Stimulated activated CD8-positive, alpha-beta memory T cell treated with anti-CD3 and anti-CD28 coated beads, Interleukin-15, amount 100 ng/mL, for 48 hours (primary cell): ENCODE results near the gene KIRREL3.

ENCODE experiments used
- DNase-seq, 2 donors: peaks; one replicate each; pipeline ENCODE4 v3.0.0-alpha.2; 2020; ENCODE audit warnings: low read depth in 2 of 2

Gene KIRREL3

DNA sequence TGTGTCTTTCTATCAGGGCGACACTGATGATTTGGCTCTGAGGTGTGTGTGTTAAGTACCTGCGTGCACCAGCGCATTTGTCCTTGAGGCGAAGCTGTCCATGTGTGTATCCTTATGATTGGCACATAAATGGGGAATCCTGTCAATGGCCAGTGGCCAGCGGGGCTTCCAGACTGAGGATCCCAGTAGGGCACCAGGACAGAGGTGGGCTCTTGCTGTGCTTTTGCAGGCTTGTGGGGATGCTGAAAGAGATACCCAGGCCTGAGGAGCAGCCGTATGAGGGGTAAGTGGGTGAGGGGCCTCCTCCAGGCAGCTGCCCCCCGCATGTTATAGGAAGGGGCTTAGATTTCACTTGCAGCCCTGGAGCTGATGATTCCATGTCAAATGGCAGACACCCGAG lies 488.3 kb downstream of the KIRREL3 start:
- no peak for DNase-seq

DNA sequence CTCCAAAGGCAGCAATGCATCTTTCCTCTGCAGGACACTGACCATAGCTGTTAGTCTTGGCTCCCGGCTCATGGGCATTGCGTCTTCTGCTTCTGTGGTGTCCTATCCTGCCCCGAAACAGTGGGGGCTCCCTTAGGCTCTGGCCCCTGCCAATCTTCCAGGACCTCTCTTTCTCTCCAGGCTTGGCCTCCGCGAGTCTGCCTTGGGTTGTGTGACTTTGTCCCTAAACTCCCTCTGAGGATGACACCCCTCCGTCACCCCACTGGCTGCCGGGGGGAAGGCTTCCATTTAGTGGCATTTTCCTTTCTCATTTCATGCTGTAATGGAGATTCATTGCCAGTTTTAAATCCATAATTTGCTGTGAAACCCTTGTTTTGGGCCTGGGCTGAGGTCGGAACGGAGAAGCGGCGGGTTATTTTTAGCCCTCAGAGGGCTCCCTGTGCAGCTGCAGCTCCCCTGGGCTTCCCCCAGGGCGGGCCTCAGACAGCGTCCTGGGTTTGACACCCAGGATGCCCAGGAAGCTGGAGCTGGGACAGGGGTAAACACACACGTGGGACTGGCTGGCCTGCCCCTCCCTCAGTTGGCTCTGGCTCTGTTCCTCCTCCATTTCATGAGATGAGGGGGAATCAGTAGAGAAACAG lies 489.0 kb downstream of the KIRREL3 start:
- no peak for DNase-seq

DNA sequence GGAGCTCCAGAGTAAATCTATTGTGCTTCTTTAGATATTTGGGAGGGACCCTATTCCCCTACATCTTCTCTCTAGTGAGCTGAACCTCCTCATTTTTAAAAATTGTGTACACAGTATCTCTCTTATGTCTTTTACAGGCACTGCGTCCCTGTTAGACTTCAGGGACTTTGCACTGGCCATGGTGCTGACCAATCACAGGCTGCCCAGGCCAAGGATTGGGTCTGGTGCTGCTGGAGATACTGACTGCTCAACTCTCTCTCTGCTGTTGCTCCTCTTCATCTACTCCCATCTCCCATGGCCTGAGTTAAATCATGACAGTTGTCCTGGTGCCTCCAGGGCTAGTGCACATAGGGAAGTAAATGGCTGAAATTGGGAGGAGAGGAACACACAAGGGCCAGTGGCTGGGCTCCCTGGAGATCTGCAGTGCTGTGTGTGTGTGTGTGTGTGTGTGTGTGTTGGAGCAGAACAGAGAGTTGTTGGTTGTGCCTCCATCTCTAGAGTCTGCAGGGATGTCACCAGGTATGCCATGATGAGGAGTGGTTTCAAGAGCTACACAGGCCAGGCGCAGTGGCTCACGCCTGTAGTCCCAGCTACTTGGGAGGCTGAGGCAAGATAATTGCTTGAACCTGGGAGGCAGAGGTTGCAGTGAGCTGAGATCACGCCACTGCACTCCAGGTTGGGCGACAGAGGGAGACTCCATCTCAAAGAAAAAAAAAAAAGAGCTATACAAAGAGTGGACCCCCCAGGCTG lies 489.8 kb downstream of the KIRREL3 start:
- DNase-seq = no peak

DNA sequence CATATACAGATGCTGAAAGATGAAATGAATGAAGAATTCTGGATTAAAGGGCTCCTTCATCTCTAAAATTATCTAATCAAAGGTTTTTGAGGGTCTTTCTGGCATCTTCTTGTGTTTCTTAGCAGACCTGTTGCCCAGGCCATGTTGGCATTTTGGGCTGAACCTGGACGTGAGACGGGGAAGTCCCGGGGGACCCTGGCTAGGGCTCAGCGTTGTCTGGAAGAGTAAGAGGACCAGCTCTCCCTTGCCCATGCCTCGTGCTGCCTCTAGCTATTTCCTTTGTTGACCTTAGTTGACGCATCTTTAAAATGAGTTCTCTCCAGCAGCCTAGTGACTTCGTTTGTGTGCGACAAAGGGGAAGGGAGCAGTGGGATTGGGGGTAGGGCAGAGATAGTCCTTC lies 492.9 kb downstream of the KIRREL3 start:
- no peak for DNase-seq

DNA sequence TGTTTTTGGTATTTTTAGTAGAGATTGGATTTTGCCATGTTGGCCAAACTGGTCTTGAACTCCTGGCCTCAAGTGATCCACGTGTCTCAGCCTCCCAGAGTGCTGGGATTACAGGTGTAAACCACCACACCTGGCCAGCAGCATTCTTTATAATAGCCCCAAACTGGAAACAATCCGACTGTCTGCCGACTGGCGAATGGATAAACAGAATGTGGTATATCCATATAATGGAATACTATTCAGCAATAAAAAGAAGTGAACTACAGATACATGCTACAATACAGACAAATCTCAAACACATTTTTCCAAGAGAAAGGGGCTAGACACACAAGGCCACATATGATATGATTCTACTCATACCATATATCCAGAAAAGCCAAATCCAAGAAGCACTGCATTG lies 493.8 kb downstream of the KIRREL3 start:
- DNase-seq = no peak

DNA sequence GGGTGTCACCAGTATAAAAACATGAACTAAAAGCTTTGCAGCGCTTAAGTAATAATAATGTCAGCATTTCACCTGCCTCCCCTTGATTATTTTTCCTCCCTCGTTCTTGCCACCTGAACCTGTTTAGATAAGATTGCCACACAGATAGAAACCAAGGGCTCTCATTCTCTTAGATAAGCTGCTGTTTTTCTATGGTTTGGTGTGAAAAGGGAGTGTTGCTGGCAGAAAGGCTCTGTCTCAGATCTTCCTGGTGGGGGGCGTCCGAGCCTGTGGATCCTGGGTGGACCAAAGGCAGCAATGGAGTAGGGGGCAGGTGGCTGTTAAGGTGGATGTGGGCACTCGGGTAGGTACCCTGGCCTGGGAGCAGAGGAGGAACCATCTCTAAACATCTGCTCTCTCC lies 497.6 kb downstream of the KIRREL3 start:
- no peak for DNase-seq

DNA sequence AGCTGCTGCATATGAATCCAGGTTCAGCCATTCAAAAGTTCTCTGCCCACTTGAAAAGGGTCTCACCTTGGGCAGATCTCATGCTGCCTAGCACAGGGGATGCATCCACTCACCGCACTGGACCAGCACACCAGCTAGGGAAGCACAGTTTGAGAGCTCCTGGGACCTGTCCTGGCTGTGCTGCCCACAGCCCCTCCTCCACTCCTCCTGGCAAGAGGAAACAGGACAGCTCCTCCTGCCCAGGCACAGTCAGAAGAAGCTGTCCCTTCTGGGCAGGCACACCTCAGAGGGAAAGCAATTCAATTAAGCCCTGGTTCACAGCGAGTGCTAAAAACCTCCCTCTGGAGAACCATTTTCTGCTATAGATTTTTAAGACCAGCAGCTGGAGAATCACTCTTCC lies 498.4 kb downstream of the KIRREL3 start:
- DNase-seq = no peak

DNA sequence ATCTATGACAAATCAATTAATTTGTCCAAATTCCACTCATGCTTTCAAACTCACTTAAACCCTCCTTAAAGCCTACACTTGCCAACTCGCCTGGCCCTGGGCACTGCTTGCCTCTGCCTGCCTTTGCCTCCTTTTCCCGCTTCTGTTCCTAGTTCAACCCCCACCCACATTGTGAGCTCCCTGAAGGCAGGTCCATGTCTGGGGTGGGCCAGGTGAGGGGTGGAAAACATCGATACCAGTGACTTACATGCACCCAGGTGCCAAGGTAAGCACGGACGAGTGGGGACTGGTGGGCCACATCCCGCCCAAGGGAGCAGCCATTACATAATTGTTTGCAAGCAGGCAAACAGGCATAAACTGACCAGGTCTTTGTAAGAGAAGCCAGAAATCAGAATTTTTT lies 498.9 kb downstream of the KIRREL3 start:
- no peak for DNase-seq

DNA sequence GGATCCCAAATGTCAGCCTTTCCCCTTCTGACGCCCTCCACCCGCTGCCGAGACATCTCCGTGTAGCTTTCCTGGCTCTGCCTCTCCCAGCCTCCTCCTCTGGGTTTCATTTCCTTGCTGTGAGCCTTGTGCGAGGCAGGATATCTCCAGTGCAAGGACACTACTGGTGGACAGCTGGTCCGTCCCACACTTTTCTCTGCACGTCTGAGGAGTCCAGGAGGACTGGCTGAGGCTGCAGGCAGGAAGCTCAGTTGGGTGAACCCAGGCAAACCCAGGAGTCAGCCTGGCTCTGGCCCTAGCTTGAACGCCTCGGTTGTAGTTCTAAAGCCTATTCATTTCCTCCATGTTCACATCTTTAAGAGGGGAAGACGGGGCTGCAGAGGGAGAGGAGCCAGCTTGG lies 499.6 kb downstream of the KIRREL3 start:
- no peak for DNase-seq

DNA sequence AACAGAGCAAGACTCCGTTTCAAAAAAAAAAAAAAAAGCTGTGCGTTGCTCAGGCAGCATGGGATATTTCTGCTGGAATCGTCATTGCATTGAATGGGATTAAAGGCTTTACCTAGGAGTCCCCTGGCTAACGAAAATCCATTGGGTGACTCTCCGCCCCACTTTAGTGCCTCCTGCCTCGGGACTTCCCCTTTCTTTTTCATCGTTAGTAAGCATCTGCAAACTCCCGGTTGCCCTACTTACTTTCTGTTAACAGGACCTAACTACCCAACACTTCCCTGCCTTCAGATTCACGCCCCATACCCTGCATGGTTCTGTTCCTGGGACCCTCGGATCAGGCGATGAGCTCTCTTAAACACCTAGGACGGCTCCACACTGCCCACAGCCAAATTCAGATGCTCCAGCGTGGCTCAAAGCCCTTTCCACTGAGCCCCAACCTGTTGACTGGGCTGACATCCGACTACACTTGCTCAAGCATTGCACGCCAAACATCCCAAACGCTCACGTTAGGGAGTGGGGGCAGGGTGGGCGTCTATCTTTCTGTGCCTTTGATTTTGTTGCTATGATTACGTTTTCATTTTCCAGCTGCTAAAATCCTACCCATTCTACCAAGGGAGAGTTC lies 501.3 kb downstream of the KIRREL3 start:
- DNase-seq = no peak

DNA sequence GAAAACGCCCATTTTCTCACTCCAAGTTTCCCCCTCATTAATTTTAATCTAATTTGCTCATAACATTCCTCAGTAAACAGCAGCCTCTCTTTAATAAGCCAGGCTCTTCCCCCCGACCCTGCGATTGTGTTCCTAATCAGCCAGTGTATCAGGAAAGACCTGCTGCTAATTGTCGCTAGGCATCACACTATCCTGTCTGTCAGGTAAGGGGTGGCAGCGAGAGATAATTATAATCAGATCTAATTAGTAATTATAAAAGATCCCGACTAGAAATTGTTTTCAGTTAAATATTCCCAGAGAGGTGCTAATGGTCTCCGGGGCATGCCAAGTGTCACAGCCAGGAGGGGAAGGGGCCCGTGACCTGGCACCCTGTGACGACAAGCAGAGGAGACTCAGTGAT lies 502.3 kb downstream of the KIRREL3 start:
- DNase-seq = no peak

DNA sequence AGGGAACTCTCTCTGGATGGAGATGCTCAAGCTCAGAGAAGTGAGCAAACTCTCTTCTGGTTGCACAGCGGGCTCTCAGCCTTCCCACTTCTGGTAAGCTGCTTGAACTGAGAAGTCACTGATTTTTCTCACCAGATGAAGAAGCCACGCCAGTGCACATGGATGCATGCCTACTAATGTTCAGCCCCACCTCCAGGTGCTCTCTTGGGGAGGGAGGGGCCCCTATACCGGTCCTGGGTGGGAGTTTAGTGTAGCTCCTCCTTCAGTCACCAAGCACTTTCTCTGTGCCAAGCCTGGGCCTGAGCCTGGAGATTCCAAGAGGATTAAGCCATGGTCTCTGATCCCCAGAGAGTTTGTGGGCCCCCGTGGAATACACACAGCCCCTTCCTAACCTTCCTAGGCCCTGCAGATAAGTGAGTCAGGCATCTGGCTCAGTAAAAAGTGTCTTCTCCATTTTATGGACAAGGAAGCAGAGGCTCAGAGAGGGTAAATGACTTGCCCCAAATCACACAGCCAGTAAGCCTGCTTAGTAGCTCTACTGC lies 502.9 kb downstream of the KIRREL3 start:
- DNase-seq = no peak

DNA sequence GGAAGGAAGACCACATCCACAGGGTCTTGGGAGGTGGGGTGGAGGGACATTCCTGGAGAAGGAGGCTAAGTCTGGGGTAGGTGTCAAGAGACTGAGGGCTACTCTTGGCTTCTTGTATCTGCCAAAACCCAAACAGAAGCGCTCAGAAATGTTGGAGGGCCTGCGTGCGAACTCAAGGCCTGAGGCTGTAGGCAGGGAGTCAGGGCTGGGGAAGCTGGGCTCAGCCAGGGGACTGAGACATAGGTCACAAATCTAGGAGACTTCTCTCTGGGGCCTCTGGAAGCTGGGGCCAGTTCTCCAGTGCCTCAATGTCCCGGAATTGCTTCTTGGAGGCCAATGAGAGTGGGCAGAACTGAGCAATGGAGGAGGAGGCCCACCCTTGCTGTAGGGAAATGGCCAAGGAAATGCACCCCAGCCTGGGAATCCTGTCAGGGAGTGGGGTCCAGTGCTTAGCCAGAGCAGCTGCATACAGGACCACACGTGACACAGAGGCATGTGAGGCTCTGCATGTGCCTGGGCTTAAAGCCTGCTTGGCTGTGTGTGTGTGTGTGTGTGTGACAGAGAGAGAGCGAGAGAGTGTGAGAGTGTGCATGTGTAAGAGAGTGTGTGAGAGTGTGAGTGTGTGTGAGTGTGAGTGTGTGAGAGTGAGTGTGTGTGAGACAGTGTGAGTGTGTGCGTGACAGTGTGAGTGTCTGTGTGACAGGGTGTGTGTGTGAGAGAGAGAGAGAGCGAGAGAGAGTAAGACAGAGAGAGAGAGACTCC lies 503.8 kb downstream of the KIRREL3 start:
- DNase-seq = no peak

DNA sequence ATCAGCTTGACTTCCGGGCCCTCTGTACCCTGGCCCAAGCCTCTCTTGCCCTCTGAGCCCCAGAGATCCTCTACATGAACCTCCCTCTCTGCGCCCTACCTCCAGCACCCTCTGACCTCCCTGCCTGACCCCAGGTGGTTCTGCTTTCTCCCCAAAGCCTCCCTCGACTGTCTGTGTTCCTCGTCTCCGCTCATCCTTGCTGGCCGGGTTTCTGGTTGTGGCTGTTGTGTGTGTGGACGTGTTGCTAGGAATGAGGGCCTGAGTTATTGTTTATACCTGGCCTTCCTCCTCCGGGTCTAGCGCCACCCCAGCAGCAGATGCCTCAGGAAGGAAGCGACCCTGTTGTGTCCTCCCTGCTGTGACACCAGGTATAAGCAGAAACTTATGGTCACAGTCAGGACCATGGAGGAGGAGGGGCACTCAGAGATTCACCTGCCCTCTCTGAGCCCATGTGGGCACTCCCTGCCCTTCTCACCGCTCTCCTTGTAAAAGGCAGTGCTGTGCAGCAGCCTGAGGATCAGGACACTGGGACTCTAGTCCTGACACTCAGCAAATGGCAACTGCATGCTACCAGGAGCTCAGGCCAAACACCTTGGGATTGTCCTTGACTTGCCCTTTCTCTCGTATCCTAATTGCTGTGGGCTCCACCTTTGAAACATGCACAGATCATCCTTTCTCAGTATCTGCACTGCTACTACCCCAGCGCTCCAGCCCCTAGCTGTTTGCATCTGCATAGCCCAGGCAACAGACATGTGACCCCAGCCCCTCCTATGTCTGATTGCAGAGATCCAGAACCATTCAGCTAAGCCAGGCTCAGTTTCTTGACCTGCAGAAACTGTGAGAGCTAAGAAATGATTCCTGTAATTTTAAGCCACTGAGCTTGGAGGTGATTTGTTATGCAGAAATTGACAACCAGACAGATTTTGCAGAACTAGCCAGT lies 505.0 kb downstream of the KIRREL3 start:
- no peak for DNase-seq

DNA sequence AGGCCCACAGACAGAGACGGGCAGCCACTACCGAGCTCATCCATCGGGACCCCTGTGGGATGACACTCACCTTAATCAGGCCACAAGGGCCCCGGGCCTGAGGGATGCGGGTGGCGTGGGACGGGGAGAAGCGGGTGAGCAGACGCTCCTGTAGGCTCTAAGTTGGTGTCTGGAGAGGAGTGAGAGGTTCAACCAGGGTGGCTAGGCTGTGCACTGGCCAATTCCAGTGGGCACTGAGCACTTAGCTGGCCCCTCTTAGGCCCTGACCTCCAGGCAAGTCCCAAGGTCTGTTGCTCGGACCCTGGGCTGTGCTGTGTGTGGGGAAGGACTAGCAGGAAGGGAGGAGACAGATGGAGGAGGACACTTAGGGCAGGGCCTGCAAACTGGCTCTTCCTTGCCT lies 505.7 kb downstream of the KIRREL3 start:
- DNase-seq = no peak

DNA sequence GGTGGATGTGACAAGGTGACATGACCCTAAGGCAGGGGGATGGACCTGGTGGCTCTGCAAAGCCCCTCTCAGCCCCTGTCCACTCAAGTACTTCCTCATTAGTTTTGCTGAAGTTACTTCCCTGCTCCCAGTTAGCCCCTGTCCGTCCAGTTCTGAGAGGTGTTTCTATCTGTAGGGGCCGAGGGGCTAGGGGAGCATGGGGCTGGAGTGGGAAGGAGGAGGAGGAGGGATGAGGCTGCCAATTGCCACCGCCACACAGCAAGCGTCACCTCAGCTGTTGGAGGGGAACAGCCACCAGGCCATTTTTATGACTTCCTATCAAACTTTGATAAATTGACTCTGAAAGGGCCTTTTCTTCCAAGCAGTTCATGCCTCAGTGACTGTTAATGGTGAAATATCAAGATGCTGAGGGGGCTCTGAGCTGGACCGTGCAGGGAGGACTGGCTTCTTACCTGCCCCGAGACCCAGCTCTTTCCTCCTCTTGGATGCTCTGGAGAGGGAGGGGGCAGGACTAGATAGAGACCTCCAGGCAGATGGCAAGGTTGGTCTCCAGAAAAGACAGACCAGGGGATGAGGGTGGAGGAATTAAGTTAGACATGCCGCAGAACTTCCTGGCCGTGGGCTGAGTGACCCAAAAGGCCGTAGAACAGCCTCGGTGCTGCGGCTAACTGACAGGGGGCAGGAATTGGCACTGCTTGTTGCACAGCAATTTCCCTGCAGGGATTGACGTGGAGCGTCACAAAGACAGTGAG lies 508.1 kb downstream of the KIRREL3 start:
- DNase-seq = no peak

DNA sequence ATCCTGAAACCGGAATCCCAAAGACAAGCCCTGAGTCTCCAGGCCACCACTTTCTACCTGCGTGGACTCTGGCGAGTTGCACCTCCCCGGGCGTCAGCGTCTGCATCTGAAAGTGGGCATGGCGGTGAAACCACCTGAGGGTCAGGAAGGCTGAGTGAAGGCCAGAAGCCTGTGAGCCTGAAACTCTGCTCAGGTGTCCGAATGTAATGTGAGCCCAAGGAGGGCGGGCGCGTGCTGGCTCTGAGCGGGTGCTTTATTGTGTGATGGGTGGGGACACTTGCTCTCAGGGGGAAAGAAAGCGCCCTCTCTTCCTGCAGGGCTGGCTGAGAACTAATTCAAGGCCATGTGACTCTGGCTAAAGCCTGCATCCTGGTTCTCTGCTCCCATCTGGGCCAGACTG lies 509.5 kb downstream of the KIRREL3 start:
- DNase-seq = no peak

DNA sequence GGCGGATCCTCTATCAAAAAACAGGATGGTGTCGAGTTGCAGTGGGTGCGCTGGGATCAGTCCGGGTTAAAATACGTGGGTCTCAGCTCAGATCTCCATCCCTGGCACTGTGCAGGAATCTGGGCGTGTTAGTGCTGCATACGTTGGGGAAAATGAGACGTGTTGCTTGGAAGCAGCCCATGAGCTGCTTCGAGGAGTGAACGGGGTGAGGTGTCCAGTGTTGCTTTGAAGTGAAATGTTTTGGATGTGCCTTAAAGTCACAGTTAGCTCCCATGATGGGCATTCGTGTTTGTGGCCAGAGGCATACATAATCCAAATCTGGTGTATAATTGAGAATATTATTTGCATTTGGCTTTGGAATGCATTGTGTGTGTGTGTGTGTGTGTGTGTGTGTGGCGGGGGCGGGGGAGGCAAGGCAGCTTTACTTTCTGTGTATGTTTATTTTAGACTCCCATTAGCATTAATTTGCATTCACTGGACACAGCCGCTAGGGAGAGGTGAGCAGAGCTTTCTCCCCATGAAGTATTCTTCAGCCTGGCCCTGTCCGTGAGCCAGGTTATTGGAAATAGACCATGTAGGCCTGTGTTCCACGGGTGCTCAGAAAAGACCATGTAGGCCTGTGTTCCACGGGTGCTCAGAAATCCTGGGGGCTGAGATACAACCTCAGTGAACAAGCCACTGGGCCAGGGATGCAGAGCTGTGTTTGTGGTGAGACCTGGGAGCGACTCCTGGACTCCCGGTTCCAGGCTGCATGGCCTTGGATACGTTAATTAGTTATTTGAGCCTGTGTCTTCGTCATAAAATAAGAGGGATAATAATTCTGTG lies 510.5 kb downstream of the KIRREL3 start:
- DNase-seq = no peak

DNA sequence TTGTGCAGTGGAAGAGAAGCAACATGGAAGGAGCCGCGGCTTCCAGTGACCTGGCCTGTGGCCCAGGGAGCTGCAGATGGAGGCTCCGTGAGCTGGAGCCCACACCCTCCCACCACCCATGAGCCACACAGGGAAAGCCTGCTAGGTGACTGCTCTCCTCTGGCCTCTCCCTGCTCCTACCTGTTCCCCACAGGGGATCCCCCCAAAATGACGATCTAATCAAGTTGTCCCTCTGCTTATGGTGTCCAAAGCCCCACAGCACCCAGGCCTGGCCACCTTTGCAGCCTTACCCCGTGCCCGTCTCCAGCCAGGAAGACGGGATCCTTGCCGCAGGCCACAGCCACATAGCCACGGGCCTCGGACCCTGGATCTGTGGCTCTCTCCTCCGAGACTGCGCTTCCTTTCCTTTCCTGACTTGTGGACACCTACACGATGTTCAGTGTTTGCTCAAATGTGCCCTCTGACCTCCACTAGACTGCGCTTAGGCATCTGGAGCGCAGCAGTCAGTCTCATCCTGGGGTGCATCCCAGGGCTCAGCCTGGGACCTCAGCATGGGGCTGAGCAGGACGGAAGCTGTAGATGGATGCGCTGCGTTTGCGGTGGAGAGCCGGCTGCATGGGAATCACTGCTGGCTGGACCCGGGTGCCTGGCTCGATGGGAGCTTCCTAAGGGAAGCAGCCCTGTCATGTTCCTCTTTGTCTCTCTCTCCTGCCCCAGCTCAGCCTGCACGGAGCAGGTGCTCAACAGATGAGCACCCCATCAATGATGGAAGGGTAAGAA lies 511.8 kb downstream of the KIRREL3 start:
- DNase-seq = no peak
